Endothelial cell of umbilical vein (primary cell): ENCODE measurements around the gene VAC14. TPM values are rescaled to one million over a fixed set of nuclear protein-coding genes. Genes with fewer than 3 reads are reported as not detected.

Experiments
- BruUV-seq: library from RNA; stranded (reverse); fragments of 400-500 nt; replicated peaks from 2 replicates; lab custom pipeline; 2021; lab: Mats Ljungman, UMichigan
- CTCF ChIA-PET: fragments of 300-600, 350-600 bp; sonication (Branson Sonifier 250); formaldehyde crosslinking; loops from one replicate; lab custom pipeline; 2021; ENCODE audit warnings: antibody characterized with exemption, inconsistent platforms; lab: Charles Lee
- POLR2A ChIA-PET: fragments of 300-600, 350-600 bp; sonication (Branson Sonifier 250); formaldehyde crosslinking; loops from one replicate; lab custom pipeline; 2021; ENCODE audit warnings: antibody characterized with exemption, inconsistent platforms; lab: Charles Lee
- DNase-seq: peaks from one replicate; pipeline ENCODE4 v3.0.0-alpha.2; 2011; ENCODE audit warnings: low read depth, low spot score
- FAIRE-seq: peaks from 2 replicates; lab custom pipeline; 2011; peaks lifted over from hg19 to GRCh38; lab: Jason Lieb, UNC
- H2AFZ ChIP-seq: 2 replicates; pipeline ENCODE4 v1.6.0; 2012; ENCODE audit warnings: low read depth, low read length, control low read depth, inconsistent platforms
- H3K27ac ChIP-seq: 2 replicates; pipeline ENCODE4 v1.5.1; 2011; ENCODE audit warnings: low read depth, mild to moderate bottlenecking, control low read depth, low read length, moderate library complexity; ENCODE audit not compliant: insufficient read depth
- H3K27me3 ChIP-seq, 2 experiments: 2 replicates each; pipeline versions ENCODE4 v1.6.0 to v1.6.1; 2011; ENCODE audit warnings: low read length in 2 of 2, mixed read lengths in 1 of 2; ENCODE audit not compliant: control insufficient read depth in 2 of 2, insufficient read depth in 2 of 2
- H3K36me3 ChIP-seq, 2 experiments: 2 replicates in 1 of 2; 3 replicates in 1 of 2; pipeline ENCODE4 v1.5.1; 2011; ENCODE audit warnings: low read length in 2 of 2, mild to moderate bottlenecking in 1 of 2, moderate library complexity in 1 of 2; ENCODE audit not compliant: control insufficient read depth in 2 of 2, insufficient read depth in 2 of 2; ENCODE audit errors: extremely low read depth in 1 of 2
- H3K4me1 ChIP-seq: 3 replicates; pipeline ENCODE4 v1.5.1; 2011; ENCODE audit warnings: mild to moderate bottlenecking, low read length; ENCODE audit not compliant: control insufficient read depth, insufficient read depth; ENCODE audit errors: extremely low read depth
- H3K4me2 ChIP-seq: 2 replicates; pipeline ENCODE4 v1.6.1; 2011; ENCODE audit warnings: low read length, control low read depth, mixed read lengths; ENCODE audit not compliant: insufficient read depth
- H3K4me3 ChIP-seq, 3 experiments: fragments of 200-600 bp in 1 of 3; sonication (generic), shearing (Covaris generic) in 1 of 3; replicated peaks in 1 of 3; 2 replicates each; pipeline ENCODE4 v1.5.1; 2011 to 2016; ENCODE audit warnings: control low read depth in 3 of 3, low read length in 3 of 3, mild to moderate bottlenecking in 2 of 3, inconsistent platforms in 1 of 3, low read depth in 1 of 3, moderate library complexity in 1 of 3; ENCODE audit not compliant: insufficient read depth in 1 of 3
- H3K79me2 ChIP-seq: 2 replicates; pipeline ENCODE4 v1.6.0; 2012; ENCODE audit warnings: low read length, inconsistent platforms; ENCODE audit not compliant: control insufficient read depth, insufficient read depth
- H3K9ac ChIP-seq: replicated peaks from 2 replicates; pipeline ENCODE3; 2011; ENCODE audit warnings: low read length, control low read depth; ENCODE audit not compliant: insufficient read depth; ENCODE audit errors: extremely low read depth
- H3K9me1 ChIP-seq: replicated peaks from 3 replicates; pipeline ENCODE4 v1.6.0; 2011; ENCODE audit warnings: mild to moderate bottlenecking, low read length; ENCODE audit not compliant: control insufficient read depth, insufficient read depth; ENCODE audit errors: extremely low read depth
- H3K9me3 ChIP-seq: replicated peaks from 2 replicates; pipeline ENCODE4 v1.5.1; 2012; ENCODE audit warnings: low read length, inconsistent platforms; ENCODE audit not compliant: control insufficient read depth, insufficient read depth
- H4K20me1 ChIP-seq: replicated peaks from 2 replicates; pipeline ENCODE3; 2011; ENCODE audit warnings: mild to moderate bottlenecking, low read length; ENCODE audit not compliant: control insufficient read depth, insufficient read depth; ENCODE audit errors: extremely low read depth
- EZH2 ChIP-seq: IDR thresholded peaks from 2 replicates; pipeline ENCODE4 v1.6.1; 2012; ENCODE audit warnings: borderline replicate concordance, low read depth, mild to moderate bottlenecking, moderate library complexity, low read length, inconsistent platforms; ENCODE audit not compliant: severe bottlenecking
- FOS ChIP-seq: IDR thresholded peaks from 2 replicates; pipeline ENCODE4 v1.6.1; 2011; ENCODE audit warnings: mild to moderate bottlenecking, low read length, moderate library complexity, borderline replicate concordance; ENCODE audit not compliant: insufficient read depth
- GATA2 ChIP-seq: IDR thresholded peaks from 2 replicates; pipeline ENCODE4 v1.7.0; 2011; ENCODE audit warnings: low read depth, mild to moderate bottlenecking, moderate library complexity, mixed read lengths, low read length; ENCODE audit not compliant: insufficient read length, insufficient read depth
- JUN ChIP-seq: IDR thresholded peaks from 2 replicates; pipeline ENCODE4 v1.6.1; 2011; ENCODE audit warnings: borderline replicate concordance, low read depth; ENCODE audit not compliant: insufficient read length, insufficient read depth
- MYC ChIP-seq: IDR thresholded peaks from one replicate; pipeline ENCODE4 v1.6.1; 2011; ENCODE audit warnings: mild to moderate bottlenecking, low read depth, low read length
- POLR2A ChIP-seq: IDR thresholded peaks from 2 replicates; pipeline ENCODE4 v1.6.1; 2012; ENCODE audit warnings: low read depth, mild to moderate bottlenecking, control low read depth, low read length
- POLR2AphosphoS5 ChIP-seq: IDR thresholded peaks from 2 replicates; pipeline ENCODE4 v1.6.1; 2012; ENCODE audit warnings: low read depth, mild to moderate bottlenecking, control low read depth, low read length, moderate library complexity; ENCODE audit not compliant: insufficient read depth
- dilution Hi-C: fragments of 300-500 bp; cut with MboI; formaldehyde crosslinking; loops from one replicate; pipeline ENCODE4 v1.15.0; 2019; ENCODE audit warnings: low sequenced_read_pairs; ENCODE audit not compliant: extremely low pct_ligation_motif_present
- intact Hi-C: fragments of 100-400 bp; cut with micrococcal nuclease; formaldehyde crosslinking; loops from one replicate; pipeline ENCODE4 v1.10.0; 2022
- polyA plus RNA-seq, 4 experiments: library from polyadenylated mRNA; depleted of rRNA in 3 of 4; stranded (reverse) in 3 of 4; unstranded in 1 of 4; fragments of >200 nt; gene quantifications; 2 replicates each; pipeline versions ENCODE4 v1.2.1 to v1.2.3, GENCODE V29; 2011 to 2012; ENCODE audit warnings: missing spikeins in 1 of 4
- total RNA-seq: library from RNA; stranded (reverse); gene quantifications from 2 replicates; pipeline ENCODE4 v1.2.3, GENCODE V29; 2021
- TF ChIP-seq, protein P1 (sequence below), 2 donors: IDR thresholded peaks; 1 replicate in 1 of 2; 2 replicates in 1 of 2; pipeline ENCODE4 v1.5.1; 2011; ENCODE audit warnings: low read length in 2 of 2, mild to moderate bottlenecking in 2 of 2, moderate library complexity in 2 of 2, control low read depth in 1 of 2, inconsistent platforms in 1 of 2, low read depth in 1 of 2; ENCODE audit not compliant: insufficient read depth in 1 of 2; ENCODE audit errors: extremely low read depth in 1 of 2
- TF ChIP-seq, protein P2 (sequence below): IDR thresholded peaks from 2 replicates; pipeline ENCODE4 v1.6.1; 2011; ENCODE audit not compliant: insufficient read depth, insufficient read length

VAC14 gene
- total and polyA plus RNA-seq, 2 donors (not counting 3 experiments of a cell fraction or from before 2014, with no cell fraction given): 37.6 to 57.9 TPM

DNA sequence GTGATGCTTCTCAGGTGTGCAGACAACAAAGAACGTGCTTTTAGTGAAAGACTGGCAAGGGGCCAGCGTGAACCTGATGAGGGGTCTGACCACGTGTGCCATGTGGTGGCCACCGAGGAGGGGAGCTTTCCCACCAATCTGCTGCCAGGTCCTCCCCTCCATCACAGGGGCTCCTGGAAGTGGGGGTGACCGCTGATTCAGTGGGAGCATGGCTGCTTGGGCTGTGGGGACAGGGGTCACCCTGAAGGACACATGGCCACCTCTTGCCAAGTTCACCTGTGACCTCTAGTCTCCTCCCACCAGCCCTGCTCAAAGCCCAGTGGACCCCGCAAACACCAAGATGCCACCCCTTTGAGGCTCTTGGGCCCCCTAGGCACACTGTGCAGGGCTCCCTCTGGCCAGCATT, 77.2 kb downstream of the VAC14 start:
- ChIA-PET POLR2A (no interaction called here), CTCF (interaction anchor here (0.9 to 1.8 kb wide), 2 partner anchors 15 to 47 kb away, joined by 3 to 5 read pairs; no protein-coding TSS in a partner anchor)
- Histone ChIP-seq H2AFZ (no peak overlapping the region), H3K27me3 (no peaks in the 10 kb centered on the region), H3K79me2 (no peaks in the 10 kb centered on the region), H3K4me1 (no peaks in the 10 kb centered on the region), H3K9me3 (no peaks in the 10 kb centered on the region), H3K4me3 (no peak overlapping the region), H3K9ac (no peak overlapping the region), H3K9me1 (no peaks in the 10 kb centered on the region), H3K27ac (no peak overlapping the region), H4K20me1 (no peaks in the 10 kb centered on the region), H3K36me3 (peaks cover 0 to 8% of the 10 kb centered on the region in 2 experiments), H3K4me2 (no peak overlapping the region)
- FAIRE-seq: no peak
- no peak for DNase-seq
- intact Hi-C loops (no loop called here), dilution Hi-C loops (no loop called here)
- BruUV-seq: no TSS peak
- TF ChIP-seq POLR2A (no peak), MYC (no peak), POLR2AphosphoS5 (no peak), FOS (no peak), GATA2 (no peak), JUN (no peak), EZH2 (no peak)
- TF ChIP-seq, protein P1, sequence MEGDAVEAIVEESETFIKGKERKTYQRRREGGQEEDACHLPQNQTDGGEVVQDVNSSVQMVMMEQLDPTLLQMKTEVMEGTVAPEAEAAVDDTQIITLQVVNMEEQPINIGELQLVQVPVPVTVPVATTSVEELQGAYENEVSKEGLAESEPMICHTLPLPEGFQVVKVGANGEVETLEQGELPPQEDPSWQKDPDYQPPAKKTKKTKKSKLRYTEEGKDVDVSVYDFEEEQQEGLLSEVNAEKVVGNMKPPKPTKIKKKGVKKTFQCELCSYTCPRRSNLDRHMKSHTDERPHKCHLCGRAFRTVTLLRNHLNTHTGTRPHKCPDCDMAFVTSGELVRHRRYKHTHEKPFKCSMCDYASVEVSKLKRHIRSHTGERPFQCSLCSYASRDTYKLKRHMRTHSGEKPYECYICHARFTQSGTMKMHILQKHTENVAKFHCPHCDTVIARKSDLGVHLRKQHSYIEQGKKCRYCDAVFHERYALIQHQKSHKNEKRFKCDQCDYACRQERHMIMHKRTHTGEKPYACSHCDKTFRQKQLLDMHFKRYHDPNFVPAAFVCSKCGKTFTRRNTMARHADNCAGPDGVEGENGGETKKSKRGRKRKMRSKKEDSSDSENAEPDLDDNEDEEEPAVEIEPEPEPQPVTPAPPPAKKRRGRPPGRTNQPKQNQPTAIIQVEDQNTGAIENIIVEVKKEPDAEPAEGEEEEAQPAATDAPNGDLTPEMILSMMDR (IDR thresholded peaks at IDR 0.05; ENCODE audit: extremely low read depth in 1 of 2, insufficient read depth in 1 of 2, low read depth in 1 of 2, low read length in 2 of 2): no peak
- TF ChIP-seq, protein P2, sequence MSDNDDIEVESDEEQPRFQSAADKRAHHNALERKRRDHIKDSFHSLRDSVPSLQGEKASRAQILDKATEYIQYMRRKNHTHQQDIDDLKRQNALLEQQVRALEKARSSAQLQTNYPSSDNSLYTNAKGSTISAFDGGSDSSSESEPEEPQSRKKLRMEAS: no peak
